SK-N-SH treated with all-trans-retinoic acid at 6 μM for 48 hours (cell line): ENCODE measurements around the gene HIPK1.

Experiments
- ATAC-seq: fragments of 200-7000 bp; cut with Tn5 transposase; 3 replicates; pipeline ENCODE4 v1.9.1; 2020; ENCODE audit warnings: mild to moderate bottlenecking, moderate library complexity
- ARNTL ChIP-seq: fragments of 450-650 bp; formaldehyde crosslinking; IDR thresholded peaks from 2 replicates; pipeline ENCODE4 v1.5.0; 2020; ENCODE audit warnings: low read depth, mild to moderate bottlenecking, moderate library complexity, borderline replicate concordance
- CSDC2 ChIP-seq: fragments of 250-450 bp; sonication (Bioruptor Pico); IDR thresholded peaks from 2 replicates; pipeline ENCODE4 v1.5.0; 2020; ENCODE audit warnings: mild to moderate bottlenecking, moderate library complexity
- ESRRG ChIP-seq: fragments of 250-450 bp; sonication (Bioruptor Pico); IDR thresholded peaks from 2 replicates; pipeline ENCODE4 v1.6.1; 2021; ENCODE audit warnings: mild to moderate bottlenecking
- GLIS3 ChIP-seq: fragments of 250-450 bp; sonication (Bioruptor Pico); IDR thresholded peaks from 2 replicates; pipeline ENCODE4 v1.5.0; 2020; ENCODE audit warnings: mild to moderate bottlenecking, moderate library complexity
- ISL1 ChIP-seq: fragments of 250-450 bp; sonication (Bioruptor Pico); IDR thresholded peaks from 2 replicates; pipeline ENCODE4 v2.1.2; 2022; ENCODE audit warnings: mild to moderate bottlenecking, moderate library complexity
- OSR1 ChIP-seq: fragments of 250-450 bp; sonication (Bioruptor Pico); IDR thresholded peaks from 2 replicates; pipeline ENCODE4 v1.8.0; 2022; ENCODE audit warnings: moderate library complexity, mild to moderate bottlenecking, inconsistent platforms
- PPARA ChIP-seq: fragments of 250-450 bp; sonication (Bioruptor Pico); IDR thresholded peaks from 2 replicates; pipeline ENCODE4 v1.5.0; 2020; ENCODE audit warnings: mild to moderate bottlenecking, borderline replicate concordance
- RARB ChIP-seq: fragments of 250-450 bp; sonication (Bioruptor Pico); IDR thresholded peaks from 2 replicates; pipeline ENCODE4 v1.8.0; 2021; ENCODE audit warnings: mild to moderate bottlenecking, moderate library complexity
- SNAI2 ChIP-seq: fragments of 250-450 bp; sonication (Bioruptor Pico); IDR thresholded peaks from 2 replicates; pipeline ENCODE4 v1.5.0; 2020; ENCODE audit warnings: mild to moderate bottlenecking, moderate library complexity
- TOX ChIP-seq: fragments of 250-450 bp; sonication (Bioruptor Pico); IDR thresholded peaks from 2 replicates; pipeline ENCODE4 v1.8.0; 2021; ENCODE audit warnings: mild to moderate bottlenecking, moderate library complexity, borderline replicate concordance
- ZC3H10 ChIP-seq: fragments of 250-450 bp; sonication (Bioruptor Pico); IDR thresholded peaks from 2 replicates; pipeline ENCODE4 v1.5.1; 2021; ENCODE audit warnings: mild to moderate bottlenecking, moderate library complexity
- ZFP30 ChIP-seq: fragments of 450-650 bp; formaldehyde crosslinking; IDR thresholded peaks from 2 replicates; pipeline ENCODE4 v1.5.0; 2022; ENCODE audit warnings: mild to moderate bottlenecking, moderate library complexity
- ZNF70 ChIP-seq: fragments of 450-650 bp; formaldehyde crosslinking; IDR thresholded peaks from 2 replicates; pipeline ENCODE4 v1.5.0; 2020; ENCODE audit warnings: mild to moderate bottlenecking, moderate library complexity
- ZNF8 ChIP-seq: fragments of 450-650 bp; formaldehyde crosslinking; IDR thresholded peaks from 2 replicates; pipeline ENCODE4 v1.5.0; 2020; ENCODE audit warnings: mild to moderate bottlenecking, moderate library complexity
- TF ChIP-seq, protein P1 (sequence below): fragments of 250-450 bp; sonication (Bioruptor Pico); IDR thresholded peaks from 2 replicates; pipeline ENCODE4 v1.5.0; 2020; ENCODE audit warnings: mild to moderate bottlenecking, moderate library complexity
- TF ChIP-seq, protein P2 (sequence below): fragments of 250-450 bp; sonication (Bioruptor Pico); IDR thresholded peaks from 2 replicates; pipeline ENCODE4 v1.5.1; 2021; ENCODE audit warnings: mild to moderate bottlenecking, moderate library complexity
- TF ChIP-seq, protein P3 (sequence below): fragments of 250-450 bp; sonication (Bioruptor Pico); IDR thresholded peaks from 2 replicates; pipeline ENCODE4 v1.5.1; 2020; ENCODE audit warnings: low read depth, mild to moderate bottlenecking, moderate library complexity
- TF ChIP-seq, protein P4 (sequence below): fragments of 250-450 bp; sonication (Bioruptor Pico); IDR thresholded peaks from 2 replicates; pipeline ENCODE4 v1.8.0; 2020; ENCODE audit warnings: mild to moderate bottlenecking, moderate library complexity, borderline replicate concordance
- TF ChIP-seq, protein P5 (sequence below): fragments of 250-450 bp; sonication (Bioruptor Pico); IDR thresholded peaks from 2 replicates; pipeline ENCODE4 v1.8.0; 2021; ENCODE audit warnings: low read depth, mild to moderate bottlenecking, moderate library complexity, borderline replicate concordance

Gene HIPK1

DNA sequence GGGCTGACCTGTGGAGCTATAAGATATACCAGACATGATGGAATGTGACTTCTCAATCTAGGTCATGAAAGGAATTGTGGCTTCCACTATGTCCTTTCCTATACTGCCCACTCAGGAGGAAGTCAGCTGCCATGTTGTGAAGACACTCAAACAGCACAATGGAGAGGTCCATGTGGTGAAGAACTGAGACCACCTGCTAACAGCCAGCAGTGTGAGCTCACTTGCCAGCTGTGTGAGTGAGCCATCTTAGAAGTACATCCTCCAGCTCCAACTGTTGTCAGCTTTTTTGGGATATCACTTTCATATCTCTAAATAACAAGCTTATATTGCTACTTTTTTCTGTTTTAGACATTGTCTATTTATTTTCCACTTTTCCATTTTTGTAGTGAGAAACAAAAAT lies 79.9 kb downstream of the HIPK1 start:
- no peak; the same call in 2 of the 3 replicates for ATAC-seq

DNA sequence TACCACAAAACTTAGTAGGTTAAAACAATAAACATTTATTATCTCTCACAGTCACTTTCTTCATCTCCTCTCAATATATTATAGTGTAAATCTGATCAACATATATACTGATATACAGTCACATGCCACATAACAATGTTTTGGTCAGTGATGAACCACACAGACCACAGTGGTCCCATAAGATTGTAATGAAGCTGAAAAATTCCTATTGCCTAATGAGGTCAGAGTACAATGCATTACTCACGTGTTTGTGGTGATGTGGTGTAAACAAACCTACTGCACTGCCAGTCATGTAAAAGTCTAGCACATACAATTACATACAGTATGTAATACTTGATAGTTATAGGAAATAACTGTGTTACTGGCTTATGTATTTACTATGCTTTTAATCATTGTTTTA lies 80.3 kb downstream of the HIPK1 start:
- TF ChIP-seq, protein P1, sequence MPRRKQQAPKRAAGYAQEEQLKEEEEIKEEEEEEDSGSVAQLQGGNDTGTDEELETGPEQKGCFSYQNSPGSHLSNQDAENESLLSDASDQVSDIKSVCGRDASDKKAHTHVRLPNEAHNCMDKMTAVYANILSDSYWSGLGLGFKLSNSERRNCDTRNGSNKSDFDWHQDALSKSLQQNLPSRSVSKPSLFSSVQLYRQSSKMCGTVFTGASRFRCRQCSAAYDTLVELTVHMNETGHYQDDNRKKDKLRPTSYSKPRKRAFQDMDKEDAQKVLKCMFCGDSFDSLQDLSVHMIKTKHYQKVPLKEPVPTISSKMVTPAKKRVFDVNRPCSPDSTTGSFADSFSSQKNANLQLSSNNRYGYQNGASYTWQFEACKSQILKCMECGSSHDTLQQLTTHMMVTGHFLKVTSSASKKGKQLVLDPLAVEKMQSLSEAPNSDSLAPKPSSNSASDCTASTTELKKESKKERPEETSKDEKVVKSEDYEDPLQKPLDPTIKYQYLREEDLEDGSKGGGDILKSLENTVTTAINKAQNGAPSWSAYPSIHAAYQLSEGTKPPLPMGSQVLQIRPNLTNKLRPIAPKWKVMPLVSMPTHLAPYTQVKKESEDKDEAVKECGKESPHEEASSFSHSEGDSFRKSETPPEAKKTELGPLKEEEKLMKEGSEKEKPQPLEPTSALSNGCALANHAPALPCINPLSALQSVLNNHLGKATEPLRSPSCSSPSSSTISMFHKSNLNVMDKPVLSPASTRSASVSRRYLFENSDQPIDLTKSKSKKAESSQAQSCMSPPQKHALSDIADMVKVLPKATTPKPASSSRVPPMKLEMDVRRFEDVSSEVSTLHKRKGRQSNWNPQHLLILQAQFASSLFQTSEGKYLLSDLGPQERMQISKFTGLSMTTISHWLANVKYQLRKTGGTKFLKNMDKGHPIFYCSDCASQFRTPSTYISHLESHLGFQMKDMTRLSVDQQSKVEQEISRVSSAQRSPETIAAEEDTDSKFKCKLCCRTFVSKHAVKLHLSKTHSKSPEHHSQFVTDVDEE, result no peak
- TF ChIP-seq SNAI2 (CRISPR knock-in tag) (no peak), RARB (CRISPR knock-in tag) (no peak), ZNF70 (CRISPR knock-in tag) (no peak), ZC3H10 (CRISPR knock-in tag) (no peak), PPARA (CRISPR knock-in tag) (no peak), CSDC2 (CRISPR knock-in tag) (no peak), ZFP30 (CRISPR knock-in tag) (no peak), TOX (no peak), OSR1 (CRISPR knock-in tag) (no peak), ZNF8 (CRISPR knock-in tag) (no peak), GLIS3 (CRISPR knock-in tag) (no peak), ISL1 (CRISPR knock-in tag) (no peak)
- TF ChIP-seq, protein P2, sequence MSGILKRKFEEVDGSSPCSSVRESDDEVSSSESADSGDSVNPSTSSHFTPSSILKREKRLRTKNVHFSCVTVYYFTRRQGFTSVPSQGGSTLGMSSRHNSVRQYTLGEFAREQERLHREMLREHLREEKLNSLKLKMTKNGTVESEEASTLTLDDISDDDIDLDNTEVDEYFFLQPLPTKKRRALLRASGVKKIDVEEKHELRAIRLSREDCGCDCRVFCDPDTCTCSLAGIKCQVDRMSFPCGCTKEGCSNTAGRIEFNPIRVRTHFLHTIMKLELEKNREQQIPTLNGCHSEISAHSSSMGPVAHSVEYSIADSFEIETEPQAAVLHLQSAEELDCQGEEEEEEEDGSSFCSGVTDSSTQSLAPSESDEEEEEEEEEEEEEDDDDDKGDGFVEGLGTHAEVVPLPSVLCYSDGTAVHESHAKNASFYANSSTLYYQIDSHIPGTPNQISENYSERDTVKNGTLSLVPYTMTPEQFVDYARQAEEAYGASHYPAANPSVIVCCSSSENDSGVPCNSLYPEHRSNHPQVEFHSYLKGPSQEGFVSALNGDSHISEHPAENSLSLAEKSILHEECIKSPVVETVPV (CRISPR knock-in tag), result no peak
- TF ChIP-seq, protein P3, sequence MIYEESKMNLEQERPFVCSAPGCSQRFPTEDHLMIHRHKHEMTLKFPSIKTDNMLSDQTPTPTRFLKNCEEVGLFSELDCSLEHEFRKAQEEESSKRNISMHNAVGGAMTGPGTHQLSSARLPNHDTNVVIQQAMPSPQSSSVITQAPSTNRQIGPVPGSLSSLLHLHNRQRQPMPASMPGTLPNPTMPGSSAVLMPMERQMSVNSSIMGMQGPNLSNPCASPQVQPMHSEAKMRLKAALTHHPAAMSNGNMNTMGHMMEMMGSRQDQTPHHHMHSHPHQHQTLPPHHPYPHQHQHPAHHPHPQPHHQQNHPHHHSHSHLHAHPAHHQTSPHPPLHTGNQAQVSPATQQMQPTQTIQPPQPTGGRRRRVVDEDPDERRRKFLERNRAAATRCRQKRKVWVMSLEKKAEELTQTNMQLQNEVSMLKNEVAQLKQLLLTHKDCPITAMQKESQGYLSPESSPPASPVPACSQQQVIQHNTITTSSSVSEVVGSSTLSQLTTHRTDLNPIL (CRISPR knock-in tag), result no peak
- TF ChIP-seq, protein P4, sequence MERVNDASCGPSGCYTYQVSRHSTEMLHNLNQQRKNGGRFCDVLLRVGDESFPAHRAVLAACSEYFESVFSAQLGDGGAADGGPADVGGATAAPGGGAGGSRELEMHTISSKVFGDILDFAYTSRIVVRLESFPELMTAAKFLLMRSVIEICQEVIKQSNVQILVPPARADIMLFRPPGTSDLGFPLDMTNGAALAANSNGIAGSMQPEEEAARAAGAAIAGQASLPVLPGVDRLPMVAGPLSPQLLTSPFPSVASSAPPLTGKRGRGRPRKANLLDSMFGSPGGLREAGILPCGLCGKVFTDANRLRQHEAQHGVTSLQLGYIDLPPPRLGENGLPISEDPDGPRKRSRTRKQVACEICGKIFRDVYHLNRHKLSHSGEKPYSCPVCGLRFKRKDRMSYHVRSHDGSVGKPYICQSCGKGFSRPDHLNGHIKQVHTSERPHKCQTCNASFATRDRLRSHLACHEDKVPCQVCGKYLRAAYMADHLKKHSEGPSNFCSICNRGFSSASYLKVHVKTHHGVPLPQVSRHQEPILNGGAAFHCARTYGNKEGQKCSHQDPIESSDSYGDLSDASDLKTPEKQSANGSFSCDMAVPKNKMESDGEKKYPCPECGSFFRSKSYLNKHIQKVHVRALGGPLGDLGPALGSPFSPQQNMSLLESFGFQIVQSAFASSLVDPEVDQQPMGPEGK, result no peak
- no peak for ATAC-seq

More for the DNA sequence above, 79.9 kb downstream of the HIPK1 start:
- no peak for TF ChIP-seq ZNF8 (CRISPR knock-in tag)
- no peak for TF ChIP-seq ISL1 (CRISPR knock-in tag)
- TF ChIP-seq ZFP30 (CRISPR knock-in tag), result no peak
- no peak for TF ChIP-seq ZC3H10 (CRISPR knock-in tag)
- no peak for TF ChIP-seq ESRRG (CRISPR knock-in tag)
- TF ChIP-seq OSR1 (CRISPR knock-in tag), result no peak
- TF ChIP-seq PPARA (CRISPR knock-in tag), result no peak
- TF ChIP-seq SNAI2 (CRISPR knock-in tag), result no peak
- TF ChIP-seq, protein P4, result no peak
- TF ChIP-seq ARNTL (CRISPR knock-in tag), result no peak
- TF ChIP-seq, all 23 proteins: peak for 0

DNA sequence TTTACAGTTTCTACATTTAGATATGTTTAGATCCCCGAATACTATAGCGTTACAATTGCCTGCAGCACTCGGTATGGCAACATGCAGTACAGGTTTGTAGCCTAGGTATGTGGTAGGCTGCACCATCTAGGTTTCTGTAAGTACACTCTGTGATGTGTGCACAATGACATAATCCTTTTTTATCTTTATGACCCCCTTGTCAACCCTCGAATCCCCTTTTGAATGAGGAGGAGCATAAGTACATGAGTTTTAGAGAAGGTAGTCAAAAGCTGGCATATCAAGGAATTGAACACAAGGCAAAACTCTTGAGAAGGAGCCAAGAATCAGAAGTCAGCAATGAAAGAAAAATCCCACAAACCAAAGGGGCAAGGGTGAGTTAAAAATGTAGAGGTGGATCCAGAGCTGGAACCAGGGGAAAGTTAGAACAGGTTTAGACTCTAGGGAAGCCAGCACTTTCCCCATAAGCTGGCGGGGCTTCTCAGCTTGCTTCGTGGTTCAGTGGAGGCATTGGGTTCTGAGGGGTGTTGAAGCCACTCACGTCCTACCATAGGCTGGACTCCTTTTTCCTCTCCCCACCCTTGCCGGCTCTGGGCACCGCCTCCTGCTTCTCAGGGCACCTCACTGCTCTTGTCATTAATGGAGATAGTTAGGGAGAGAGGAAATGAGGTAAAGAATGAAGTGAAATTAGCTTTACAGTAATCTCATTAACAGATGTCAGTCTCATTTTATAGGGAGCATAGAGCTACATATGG lies 81.5 kb downstream of the HIPK1 start:
- TF ChIP-seq GLIS3 (CRISPR knock-in tag), result no peak
- TF ChIP-seq, protein P3 (CRISPR knock-in tag), result no peak
- TF ChIP-seq, protein P5, sequence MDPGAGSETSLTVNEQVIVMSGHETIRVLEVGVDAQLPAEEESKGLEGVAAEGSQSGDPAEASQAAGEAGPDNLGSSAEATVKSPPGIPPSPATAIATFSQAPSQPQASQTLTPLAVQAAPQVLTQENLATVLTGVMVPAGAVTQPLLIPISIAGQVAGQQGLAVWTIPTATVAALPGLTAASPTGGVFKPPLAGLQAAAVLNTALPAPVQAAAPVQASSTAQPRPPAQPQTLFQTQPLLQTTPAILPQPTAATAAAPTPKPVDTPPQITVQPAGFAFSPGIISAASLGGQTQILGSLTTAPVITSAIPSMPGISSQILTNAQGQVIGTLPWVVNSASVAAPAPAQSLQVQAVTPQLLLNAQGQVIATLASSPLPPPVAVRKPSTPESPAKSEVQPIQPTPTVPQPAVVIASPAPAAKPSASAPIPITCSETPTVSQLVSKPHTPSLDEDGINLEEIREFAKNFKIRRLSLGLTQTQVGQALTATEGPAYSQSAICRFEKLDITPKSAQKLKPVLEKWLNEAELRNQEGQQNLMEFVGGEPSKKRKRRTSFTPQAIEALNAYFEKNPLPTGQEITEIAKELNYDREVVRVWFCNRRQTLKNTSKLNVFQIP, result no peak
- TF ChIP-seq, protein P2 (CRISPR knock-in tag), result no peak
- TF ChIP-seq ZNF8 (CRISPR knock-in tag), result no peak
- TF ChIP-seq CSDC2 (CRISPR knock-in tag), result no peak
- TF ChIP-seq, all 23 proteins: peak for 0
- no peak for ATAC-seq
